ENCODE measurements around the gene LIX1.
"Not testable (repeated sequence)": the region's sequence is repeated elsewhere in the genome, so short reads cannot be mapped to it uniquely, and the experiment has no call there.

LIX1 gene

DNA sequence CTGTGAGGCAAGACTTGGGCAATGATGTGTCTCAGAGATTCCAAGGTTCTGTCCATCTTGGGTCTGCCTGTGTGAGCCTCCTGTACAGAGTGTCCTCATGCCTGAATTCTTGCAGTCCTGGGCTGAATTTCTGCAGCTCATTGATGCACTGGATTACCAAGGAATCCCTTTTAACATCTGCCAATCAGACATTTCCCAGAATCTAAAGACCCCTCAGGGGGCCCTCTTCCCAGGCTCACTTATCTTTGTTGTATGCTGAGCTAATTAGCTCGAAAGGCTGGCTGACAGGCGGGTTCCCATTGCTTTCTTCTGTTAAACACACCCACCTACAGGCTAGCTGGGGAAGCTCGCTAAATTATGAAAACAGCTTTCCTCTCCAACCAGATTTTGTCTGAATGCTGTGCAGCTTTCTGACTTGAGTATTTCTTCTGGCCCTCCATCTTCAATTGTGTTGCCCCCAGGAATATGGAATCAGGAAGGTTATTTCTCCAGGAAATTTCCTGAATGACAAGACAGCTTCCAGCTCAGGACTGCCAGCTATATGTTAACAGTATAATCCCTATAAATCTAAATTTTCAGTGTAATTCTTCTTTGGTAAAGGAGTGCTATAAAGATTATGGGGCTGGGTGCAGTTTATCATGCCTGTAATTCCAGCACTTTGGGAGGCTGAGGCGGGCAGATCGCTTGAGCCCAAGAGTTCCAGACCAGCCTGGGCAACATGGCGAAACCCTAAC, at the start of gene LIX1:
TSS of gene LIX1 (minus strand) at position 91 of the 734 bp plus-strand sequence. CDS start at position 56, 35 bp downstream.
- DNase-seq, result peak; percentile 63

GRCh38 chr5:97191893-97192292, 49.5 kb upstream of the LIX1 start:
- no peak for DNase-seq

- DNase-seq, result not testable (repeated sequence)
Observed at GRCh38 chr5:97189523-97189922, 47.1 kb upstream of the LIX1 start.

DNA sequence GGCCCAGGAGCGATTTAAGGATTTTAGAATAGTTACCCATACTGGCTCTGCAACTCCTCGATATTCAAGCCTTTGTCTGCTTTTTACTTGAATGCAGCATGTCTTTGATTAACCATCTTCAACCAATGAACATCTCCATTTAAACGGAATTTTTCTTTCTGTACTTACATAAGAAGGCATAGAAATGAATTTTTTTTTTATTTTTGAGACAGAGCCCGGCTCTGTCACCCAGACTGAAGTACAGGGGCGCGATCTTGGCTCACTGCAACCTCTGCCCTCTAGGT, 41.5 kb upstream of the LIX1 start:
- no peak for DNase-seq

DNA sequence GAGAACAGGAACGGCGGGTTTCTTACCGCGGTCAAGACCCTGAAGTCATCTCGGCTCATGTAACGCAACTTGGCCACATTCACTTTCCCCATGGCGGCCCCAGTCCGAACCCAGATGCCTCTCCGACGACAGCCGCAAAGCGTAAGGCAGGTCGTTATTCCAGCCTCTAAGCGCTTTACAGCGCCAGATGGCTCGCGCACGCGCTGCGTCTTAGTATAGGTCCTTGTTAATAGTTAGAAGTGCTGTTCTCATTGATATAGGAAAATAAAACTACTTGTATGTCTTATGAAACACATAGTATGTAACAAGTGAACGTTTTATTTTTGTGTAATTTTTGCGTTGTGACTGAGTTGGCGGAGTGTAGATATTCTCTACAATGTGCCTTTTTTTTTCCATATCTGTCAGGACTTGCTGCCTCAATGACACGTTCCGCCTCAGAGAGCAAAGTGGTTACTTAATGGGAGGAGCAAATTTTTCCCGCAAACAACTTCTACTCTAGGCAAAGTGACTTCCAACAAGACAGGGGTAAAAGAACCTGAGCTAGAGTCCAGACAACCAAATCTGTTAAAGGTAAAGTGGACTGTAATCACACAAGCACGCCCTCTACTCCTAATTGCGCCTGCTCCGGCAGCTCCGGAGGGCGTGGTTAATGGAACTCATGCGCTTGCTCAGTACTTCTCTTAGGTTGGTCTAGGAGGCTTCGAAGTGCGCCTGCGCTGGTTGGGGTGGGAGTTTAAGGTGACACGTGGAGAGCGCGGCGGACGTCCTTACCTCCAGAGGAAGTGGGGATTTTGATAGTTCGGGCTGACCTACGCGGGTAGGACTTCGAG, 40.9 kb upstream of the LIX1 start, which contains the start of gene RIOK2:
TSS of gene RIOK2 (minus strand) at position 148 of the 830 bp plus-strand sequence. CDS start at position 92, 56 bp downstream.
- peak; percentile 94 for DNase-seq

DNA sequence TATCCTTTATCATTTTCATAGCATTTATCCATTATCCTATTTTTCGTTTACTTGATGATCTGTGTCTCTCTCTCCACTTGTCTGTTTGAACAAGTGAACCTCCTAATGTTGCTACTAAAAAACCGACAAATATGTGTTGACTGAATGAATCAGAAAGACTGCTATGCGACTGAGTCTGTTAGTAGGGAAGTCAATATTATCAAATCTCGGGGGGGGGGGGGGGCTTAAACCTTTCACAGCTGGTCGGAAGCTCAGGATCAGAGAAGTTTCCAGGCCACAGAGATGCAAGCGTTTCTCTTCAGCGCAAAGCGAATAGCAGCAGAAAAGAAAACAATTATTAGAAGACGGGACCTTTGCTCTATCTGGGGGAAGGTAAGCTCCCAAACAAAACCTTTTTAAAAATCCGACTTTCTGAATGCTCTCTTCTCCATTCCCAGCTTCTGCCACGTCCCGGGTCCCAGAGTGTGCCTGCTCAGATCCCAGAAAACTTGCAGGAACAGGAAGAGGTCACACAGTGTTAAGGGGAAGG, 40.2 kb upstream of the LIX1 start:
- DNase-seq, result no peak

DNA sequence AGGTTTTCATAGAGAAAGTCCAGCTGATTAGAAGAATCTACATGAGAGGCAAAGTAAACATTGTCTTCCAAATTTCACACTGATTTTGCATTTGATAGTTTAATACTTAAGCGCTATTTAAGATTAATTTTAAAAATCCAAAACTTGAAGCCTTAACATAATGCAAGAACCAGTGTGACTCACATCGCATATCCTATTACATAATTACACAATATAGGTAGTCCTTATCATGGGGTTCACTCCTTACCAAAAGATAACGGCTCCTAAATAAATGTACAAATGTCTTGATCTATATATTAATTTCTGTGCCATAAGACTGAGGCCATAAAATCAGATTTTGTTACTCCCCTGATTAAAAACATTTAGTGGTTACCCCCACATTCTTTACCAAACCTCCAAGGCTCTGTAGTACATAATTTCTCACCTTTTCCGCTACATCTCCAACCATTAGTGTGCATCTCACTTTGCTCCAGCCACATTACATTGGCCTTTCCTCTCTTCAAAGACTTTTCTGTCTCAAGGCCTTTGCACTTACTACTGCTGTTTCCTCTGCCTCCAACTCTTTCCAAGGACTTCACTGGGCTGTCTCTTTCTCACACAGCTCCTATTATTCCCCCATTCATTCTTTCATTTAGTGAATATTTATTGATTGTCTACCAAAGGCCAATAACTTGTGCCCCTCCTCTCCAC, 39.6 kb upstream of the LIX1 start:
- no peak for DNase-seq

DNA sequence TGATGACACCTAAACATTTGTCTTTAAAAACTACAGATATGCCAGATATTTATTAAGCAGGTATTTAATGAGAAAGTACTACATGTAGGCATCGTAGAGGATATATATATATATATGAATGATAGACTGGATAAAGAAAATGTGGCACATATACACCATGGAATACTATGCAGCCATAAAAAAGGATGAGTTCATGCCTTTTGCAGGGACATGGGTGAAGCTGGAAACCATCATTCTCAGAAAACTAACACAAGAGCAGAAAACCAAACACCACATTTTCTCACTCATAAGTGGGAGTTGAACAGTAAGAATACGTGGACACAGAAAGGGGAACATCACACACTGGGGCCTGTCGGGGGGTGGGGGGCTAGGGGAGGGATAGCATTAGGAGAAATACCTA, 37.0 kb upstream of the LIX1 start:
- DNase-seq, result not testable (repeated sequence)

DNA sequence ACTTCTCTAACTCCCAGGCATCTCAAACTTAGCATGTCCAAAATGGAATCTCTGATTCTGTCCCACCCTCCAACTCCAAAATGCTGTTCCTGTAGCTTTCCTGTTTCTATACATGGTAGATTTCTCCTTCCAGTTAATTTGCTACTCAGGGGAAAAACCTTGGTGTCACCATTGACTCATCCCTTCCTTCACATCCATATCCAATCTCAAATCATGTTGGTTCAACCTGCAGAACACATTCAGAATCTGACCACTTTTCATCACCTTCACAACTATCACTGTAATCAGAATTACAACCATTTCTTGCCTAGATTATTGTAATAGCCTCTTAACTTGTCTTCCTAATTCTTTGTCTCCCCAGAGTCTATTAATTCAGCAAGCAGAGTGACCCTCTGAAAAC, 29.8 kb upstream of the LIX1 start:
- no peak for DNase-seq

DNA sequence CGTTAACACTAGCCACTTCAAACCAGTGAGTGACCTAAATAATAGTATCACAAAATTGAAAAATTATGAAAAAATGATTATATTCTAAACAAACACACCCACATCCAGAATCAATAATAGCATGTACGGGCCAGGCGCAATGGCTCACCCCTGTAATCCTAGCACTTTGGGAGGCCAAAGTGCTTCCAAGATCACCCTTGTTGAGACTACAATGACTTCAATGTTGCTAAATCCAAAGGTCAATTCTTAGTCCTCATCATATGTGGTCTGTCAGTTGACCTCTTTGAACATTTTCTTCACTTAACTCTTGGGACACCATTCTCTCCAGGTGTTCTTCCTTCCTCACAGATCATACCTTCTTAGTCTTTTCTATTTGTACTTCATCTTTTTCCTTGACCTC, 29.3 kb upstream of the LIX1 start:
- no peak for DNase-seq

DNA sequence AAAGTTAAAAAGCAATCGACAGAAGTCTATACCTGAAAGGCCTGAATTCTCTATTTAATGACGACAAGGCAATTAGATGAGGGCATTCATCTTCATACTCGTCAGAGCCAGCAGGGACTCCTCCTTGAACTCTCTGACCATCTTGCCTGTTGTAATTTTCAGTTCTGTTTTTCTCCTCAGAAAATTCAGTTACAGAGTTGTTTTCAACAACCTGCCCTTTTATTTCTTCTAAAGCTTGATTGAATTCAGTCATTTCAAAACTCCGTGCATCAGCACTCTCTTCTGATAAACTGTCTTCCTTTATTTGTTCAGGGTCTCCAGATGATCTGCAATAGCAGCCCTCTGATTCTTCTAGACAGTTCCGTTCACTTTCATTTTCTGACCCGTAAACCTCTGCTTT, 25.0 kb upstream of the LIX1 start:
- DNase-seq, result no peak

DNA sequence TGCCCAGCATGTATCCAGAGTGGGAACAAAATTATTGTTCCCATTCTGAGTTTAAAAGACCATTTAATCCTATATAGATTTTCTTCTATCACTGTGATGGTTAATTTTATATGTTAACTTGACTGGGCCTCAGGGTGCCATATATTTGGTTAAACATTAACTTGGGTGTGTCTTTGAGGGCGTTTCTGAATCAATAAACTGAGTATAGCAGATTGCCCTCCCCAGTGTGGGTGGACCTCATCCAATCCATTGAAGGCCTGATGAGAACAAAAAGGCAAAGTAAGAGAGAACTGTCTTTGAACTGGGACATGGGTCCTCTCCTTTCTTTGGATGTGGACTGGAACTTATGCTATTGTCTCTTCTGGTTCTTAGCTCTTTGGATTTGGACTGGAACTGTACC, 23.3 kb upstream of the LIX1 start:
- DNase-seq, result no peak

DNA sequence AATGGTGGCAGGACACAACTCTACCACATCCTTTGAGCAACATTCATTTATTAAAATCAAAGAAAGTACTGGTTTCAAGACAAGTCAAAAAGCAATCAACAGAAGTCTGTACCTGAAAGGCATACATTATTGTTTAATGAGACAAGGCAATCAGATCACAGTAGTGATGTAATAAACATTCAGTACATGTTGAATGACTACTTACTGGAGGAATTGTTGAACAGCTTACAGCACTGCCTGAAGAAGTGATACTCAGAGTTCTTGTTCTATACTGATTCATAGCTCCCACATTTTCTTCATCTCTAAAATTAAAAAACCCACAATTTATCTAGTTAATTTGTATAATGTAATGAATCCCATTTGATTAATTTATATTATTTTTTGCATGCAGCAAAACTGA, 22.4 kb upstream of the LIX1 start:
- DNase-seq, result no peak

GRCh38 chr5:97163790-97164285, 21.4 kb upstream of the LIX1 start:
- DNase-seq, result no peak

GRCh38 chr5:97163360-97163764, 21.0 kb upstream of the LIX1 start:
- no peak for DNase-seq

DNA sequence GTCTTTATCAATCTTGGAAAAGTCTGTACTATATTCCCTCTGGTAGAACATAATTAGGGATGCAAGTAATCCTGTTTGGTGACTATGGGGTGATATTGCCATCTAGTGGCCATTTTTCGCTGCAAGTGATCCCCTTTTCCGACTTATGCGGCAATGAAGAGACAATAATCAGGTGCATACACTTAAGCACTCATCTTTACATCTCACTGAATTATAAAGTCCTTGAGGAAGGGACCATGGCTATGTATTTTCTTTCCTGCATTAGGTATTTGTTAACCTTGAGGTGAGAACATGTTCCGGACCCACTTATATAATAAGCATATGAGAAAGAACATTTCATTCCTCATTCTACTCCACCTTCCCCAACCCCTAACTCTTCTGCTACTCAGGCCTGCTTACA, 19.6 kb upstream of the LIX1 start:
- DNase-seq, result peak; percentile 37

DNA sequence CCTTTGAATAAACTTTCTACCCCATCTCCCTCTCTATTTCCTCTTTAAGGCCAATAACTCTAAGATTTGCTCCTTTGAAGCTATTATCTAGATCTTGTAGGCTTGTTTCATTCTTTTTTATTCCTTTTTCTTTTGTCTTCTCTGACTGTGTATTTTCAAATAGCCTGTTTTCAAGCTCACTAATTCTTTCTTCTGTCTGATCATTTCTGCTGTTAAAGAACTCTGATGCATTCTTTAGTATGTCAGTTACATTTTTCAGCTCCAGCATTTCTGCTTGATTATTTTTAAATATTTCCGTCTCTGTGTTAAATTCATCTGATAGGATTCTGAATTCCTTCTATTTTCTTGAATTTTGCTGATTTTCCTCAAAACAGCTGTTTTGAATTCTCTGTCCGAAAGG, 15.3 kb upstream of the LIX1 start:
- DNase-seq, result no peak

DNA sequence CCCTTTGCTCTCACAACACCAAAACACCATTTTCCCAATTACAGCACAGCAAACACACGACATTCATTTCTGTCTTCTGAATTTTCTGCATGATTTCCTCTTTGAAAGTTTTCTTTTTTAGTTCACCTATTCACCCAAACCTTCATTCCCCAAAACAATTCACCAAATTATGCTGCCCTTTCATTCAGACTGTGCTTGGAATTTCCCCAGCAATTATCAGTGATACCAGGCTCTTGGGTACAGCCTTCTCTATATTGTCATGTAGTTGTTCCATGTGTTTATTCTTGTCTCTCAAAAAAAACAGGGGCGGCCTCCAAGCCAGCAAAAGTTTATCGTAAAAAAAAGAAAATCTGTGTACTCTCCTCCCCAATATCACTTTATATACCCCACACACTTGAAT, 9.0 kb upstream of the LIX1 start:
- DNase-seq, result no peak

GRCh38 chr5:97150401-97150800, 8.0 kb upstream of the LIX1 start:
- no peak for DNase-seq

DNA sequence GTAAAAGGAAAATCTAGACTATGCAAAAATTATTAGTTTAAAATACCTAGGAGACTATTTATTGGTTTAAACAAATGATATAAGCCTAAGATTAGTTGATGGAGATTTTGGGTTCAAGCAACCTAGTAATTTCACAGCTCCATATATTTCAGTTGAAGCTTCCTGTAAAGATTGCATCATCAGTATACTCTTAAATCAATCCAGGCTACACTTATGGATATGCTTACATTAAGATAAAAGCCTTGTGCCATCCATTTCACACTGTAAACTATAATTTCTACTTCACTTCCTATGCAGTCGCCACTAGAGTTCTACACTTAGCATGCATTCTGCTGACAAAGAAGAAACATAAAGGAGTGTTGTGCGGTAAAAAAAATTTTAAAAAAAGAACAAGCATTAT, 7.3 kb upstream of the LIX1 start:
- no peak for DNase-seq

GRCh38 chr5:97148288-97148687, 5.9 kb upstream of the LIX1 start:
- no peak for DNase-seq

- no peak for DNase-seq
Observed at GRCh38 chr5:97143704-97144103, 1.3 kb upstream of the LIX1 start.

DNA sequence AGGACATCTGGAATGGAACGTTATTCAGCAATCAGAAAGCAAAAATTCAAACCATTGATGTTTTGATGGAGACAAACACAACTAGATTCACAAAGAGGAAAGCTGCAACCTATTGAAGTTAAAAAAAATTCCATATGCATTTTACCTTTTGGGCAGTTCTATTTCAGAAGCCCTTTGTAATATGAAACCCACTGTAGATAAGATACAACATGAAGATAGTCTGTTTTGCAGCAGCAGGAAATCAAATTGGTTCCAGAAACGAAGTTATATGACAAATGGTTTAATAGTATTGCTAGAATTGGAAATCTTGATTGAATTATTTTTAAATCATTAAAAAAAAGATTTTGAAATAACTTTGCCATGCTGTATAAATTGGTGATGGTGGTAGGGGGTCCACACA, 872 bp downstream of the LIX1 start:
- no peak for DNase-seq
